ENCODE measurements around the gene SUGCT. TPM values are rescaled to one million over a fixed set of nuclear protein-coding genes. Genes with fewer than 3 reads are reported as not detected.

The SUGCT gene
- total RNA-seq, 1 donor = 6.7 TPM

- no peak for TF ChIP-seq CTCF (IDR thresholded peaks at IDR 0.05; ENCODE audit: insufficient read depth, low read length)
- peak; percentile 68 for DNase-seq (ENCODE audit: low read depth)
- no peak overlapping the region for H3K4me3 ChIP-seq (ENCODE audit: low read depth, low read length)
These were observed 169.2 kb downstream of the SUGCT start for GRCh38 chr7:40303996-40304395.

- DNase-seq (ENCODE audit: low read depth) = no peak
- H3K4me3 ChIP-seq (ENCODE audit: low read depth, low read length) = no peak overlapping the region
- no peak for TF ChIP-seq CTCF (IDR thresholded peaks at IDR 0.05; ENCODE audit: insufficient read depth, low read length)
These were observed 170.4 kb downstream of the SUGCT start for GRCh38 chr7:40305229-40305628.

GRCh38 chr7:40306025-40306424, 171.2 kb downstream of the SUGCT start:
- peak; percentile 32 for DNase-seq (ENCODE audit: low read depth)
- TF ChIP-seq CTCF (IDR thresholded peaks at IDR 0.05; ENCODE audit: insufficient read depth, low read length) = no peak
- no peak overlapping the region for H3K4me3 ChIP-seq (ENCODE audit: low read depth, low read length)

GRCh38 chr7:40306596-40306995, 171.8 kb downstream of the SUGCT start:
- peak; percentile 40 for DNase-seq (ENCODE audit: low read depth)
- no peak overlapping the region for H3K4me3 ChIP-seq (ENCODE audit: low read depth, low read length)
- no peak for TF ChIP-seq CTCF (IDR thresholded peaks at IDR 0.05; ENCODE audit: insufficient read depth, low read length)

GRCh38 chr7:40310258-40310657, 175.5 kb downstream of the SUGCT start:
- TF ChIP-seq CTCF (IDR thresholded peaks at IDR 0.05; ENCODE audit: insufficient read depth, low read length) = no peak
- H3K4me3 ChIP-seq (ENCODE audit: low read depth, low read length) = no peak overlapping the region
- peak; percentile 42 for DNase-seq (ENCODE audit: low read depth)

- H3K4me3 ChIP-seq (ENCODE audit: low read depth, low read length) = no peak overlapping the region
- no peak for DNase-seq (ENCODE audit: low read depth)
- no peak for TF ChIP-seq CTCF (IDR thresholded peaks at IDR 0.05; ENCODE audit: insufficient read depth, low read length)
These were observed 176.5 kb downstream of the SUGCT start for GRCh38 chr7:40311307-40311706.

GRCh38 chr7:40315277-40315676, 180.5 kb downstream of the SUGCT start:
- no peak for DNase-seq (ENCODE audit: low read depth)
- H3K4me3 ChIP-seq (ENCODE audit: low read depth, low read length) = no peak overlapping the region
- no peak for TF ChIP-seq CTCF (IDR thresholded peaks at IDR 0.05; ENCODE audit: insufficient read depth, low read length)
